ENCODE data around the gene GKN1. TPM values are rescaled to one million over a fixed set of nuclear protein-coding genes. Genes with fewer than 3 reads are reported as not detected.

The GKN1 gene
- total RNA-seq, 1 experiment from 2014 or later, result not detected

- no peak overlapping the region for H2BK5ac ChIP-seq (ENCODE audit: insufficient read length, low read length)
- no peak overlapping the region for H4K8ac ChIP-seq (replicated peaks; ENCODE audit: insufficient read length, low read depth, low read length)
- no peaks in the 10 kb centered on the region for H3K27me3 ChIP-seq (ENCODE audit: insufficient read depth, low read length)
- H3K4ac ChIP-seq (ENCODE audit: low read depth, low read length), result no peak overlapping the region
- no peak overlapping the region for H2AFZ ChIP-seq (ENCODE audit: low read length)
- no peaks in the 10 kb centered on the region for H3K27me3 Mint-ChIP-seq (ENCODE audit: low read depth)
- no peak overlapping the region for H4K91ac ChIP-seq (ENCODE audit: insufficient read length, low read depth, low read length)
- H3K23ac ChIP-seq (ENCODE audit: insufficient read length, low read depth, low read length), result no peak overlapping the region
- no peak overlapping the region for H3K27ac Mint-ChIP-seq
- no peak for DNase-seq
- no peak overlapping the region for H4K5ac ChIP-seq (ENCODE audit: insufficient read length, low read depth, low read length)
- no peak overlapping the region for H2BK20ac ChIP-seq (ENCODE audit: low read depth, low read length, poor library complexity, severe bottlenecking)
- no peak overlapping the region for H2BK15ac ChIP-seq (ENCODE audit: low read depth, low read length)
- H3K36me3 Mint-ChIP-seq (ENCODE audit: insufficient read depth in 1 of 3, low read depth in 3 of 3), result no peaks in the 10 kb centered on the region
- H2BK120ac ChIP-seq (ENCODE audit: low read depth, low read length, poor library complexity, severe bottlenecking), result no peak overlapping the region
- no peaks in the 10 kb centered on the region; the same call in 1 of the 2 replicates for H3K4me1 ChIP-seq (ENCODE audit: insufficient read depth, low read length)
- no peak overlapping the region for H3K9ac ChIP-seq (ENCODE audit: extremely low read depth, insufficient read length, low read length)
- no peak overlapping the region for H3K56ac ChIP-seq (ENCODE audit: insufficient read length, low read depth, low read length)
- H2AK5ac ChIP-seq (ENCODE audit: insufficient read length, low read length), result no peak overlapping the region
- no peak for TF ChIP-seq CTCF (conservative IDR thresholded peaks at IDR 0.05)
- H4K20me1 ChIP-seq (ENCODE audit: control insufficient read depth, insufficient read depth, insufficient read length), result no peaks in the 10 kb centered on the region
- H3K9me3 ChIP-seq (ENCODE audit: control insufficient read depth, low read depth, low read length), result no peaks in the 10 kb centered on the region
- no peak overlapping the region for H3K27ac ChIP-seq (ENCODE audit: insufficient read length, low read depth, low read length)
- no peak overlapping the region for H3K18ac ChIP-seq (ENCODE audit: insufficient read length, low read depth, low read length)
- H3K4me2 ChIP-seq (ENCODE audit: insufficient read depth, insufficient read length, low read length), result no peak overlapping the region
- peaks cover 6% of the 10 kb centered on the region in 2 experiments; a peak in 1 of 4 replicates for H3K4me1 Mint-ChIP-seq
- H2BK12ac ChIP-seq (ENCODE audit: insufficient read length, low read depth, low read length), result no peak overlapping the region
- no peaks in the 10 kb centered on the region for H3K9me3 Mint-ChIP-seq
- H3K14ac ChIP-seq (ENCODE audit: insufficient read depth, low read length), result no peak overlapping the region
- WGBS (ENCODE audit: extremely low coverage, insufficient read length, low lambda C conversion rate), result no CpG with 5 or more reads among the region's 13 CpGs
- H3K23me2 ChIP-seq (ENCODE audit: insufficient read length, low read depth, low read length, poor library complexity, severe bottlenecking), result no peaks in the 10 kb centered on the region
- H3K79me2 ChIP-seq (ENCODE audit: insufficient read depth, low read length), result peaks cover 2% of the 10 kb centered on the region; the same call in 1 of the 2 replicates
- no peaks in the 10 kb centered on the region for H3K79me1 ChIP-seq (ENCODE audit: insufficient read depth, low read depth, low read length, poor library complexity, severe bottlenecking)
- H3K4me3 Mint-ChIP-seq, result no peak overlapping the region
- no peak overlapping the region for H3T11ph ChIP-seq (ENCODE audit: low read length)
These were observed 52.4 kb downstream of the GKN1 start for GRCh38 chr2:69026691-69027459.

Other genes starting within 250 kb of the GKN1 start
- 1.3 TPM in 2 replicates for gene ARHGAP25, start 239.8 kb upstream of the GKN1 start, total RNA-seq (2021)
- not detected in 2 replicates for gene BMP10, start 103.2 kb upstream of the GKN1 start, total RNA-seq (2021)
- not detected in 2 replicates for gene GKN2, start 21.7 kb upstream of the GKN1 start, total RNA-seq (2021)
- 37.3 and 39.5 TPM in 2 replicates for gene ANTXR1, start 38.5 kb downstream of the GKN1 start, total RNA-seq (2021)